Mesenchymal stem cell (in vitro differentiated cells and primary cell): Measurements from ENCODE around the gene MARK1.

ENCODE experiments used
- DNase-seq: peaks from one replicate; pipeline ENCODE4 v3.0.0-alpha.2; 2013
- H2AFZ ChIP-seq: one replicate; pipeline ENCODE4 v1.6.1; 2013; ENCODE audit warnings: low read depth, mild to moderate bottlenecking, control low read depth, inconsistent platforms, low read length, moderate library complexity
- H2AK5ac ChIP-seq: 2 replicates; pipeline ENCODE4 v1.6.1; 2013; ENCODE audit warnings: low read length, moderate library complexity, mild to moderate bottlenecking, inconsistent platforms; ENCODE audit not compliant: severe bottlenecking
- H2BK120ac ChIP-seq: one replicate; pipeline ENCODE4 v1.6.1; 2013; ENCODE audit warnings: low read depth, mild to moderate bottlenecking, inconsistent platforms, low read length, moderate library complexity
- H2BK12ac ChIP-seq, 2 experiments: one replicate each; pipeline ENCODE4 v1.6.1; 2013; ENCODE audit warnings: inconsistent platforms in 2 of 2, low read length in 2 of 2, mild to moderate bottlenecking in 2 of 2, moderate library complexity in 2 of 2, control low read depth in 1 of 2
- H2BK15ac ChIP-seq: one replicate; pipeline ENCODE4 v1.6.1; 2013; ENCODE audit warnings: mild to moderate bottlenecking, low read depth, inconsistent platforms; ENCODE audit not compliant: poor library complexity, severe bottlenecking
- H2BK5ac ChIP-seq: 2 replicates; pipeline ENCODE4 v1.6.1; 2013; ENCODE audit warnings: low read depth, mild to moderate bottlenecking, low read length, control low read depth, inconsistent platforms; ENCODE audit not compliant: poor library complexity, severe bottlenecking
- H3K14ac ChIP-seq, 2 experiments: one replicate each; pipeline ENCODE4 v1.6.1; 2013; ENCODE audit warnings: inconsistent platforms in 2 of 2, low read length in 2 of 2, control low read depth in 1 of 2, mild to moderate bottlenecking in 1 of 2, moderate library complexity in 1 of 2
- H3K18ac ChIP-seq, 2 experiments: one replicate each; pipeline ENCODE4 v1.6.1; 2013; ENCODE audit warnings: inconsistent platforms in 2 of 2, low read length in 2 of 2, control low read depth in 1 of 2, low read depth in 1 of 2, mild to moderate bottlenecking in 1 of 2
- H3K23ac ChIP-seq, 2 experiments: one replicate each; pipeline ENCODE4 v1.6.1; 2013; ENCODE audit warnings: inconsistent platforms in 2 of 2, low read length in 2 of 2, mild to moderate bottlenecking in 2 of 2, moderate library complexity in 2 of 2, control low read depth in 1 of 2
- H3K27ac ChIP-seq: 2 replicates; pipeline ENCODE4 v1.5.1; 2013; ENCODE audit warnings: mild to moderate bottlenecking, moderate library complexity, low read length, control low read depth, inconsistent platforms; ENCODE audit not compliant: poor library complexity, severe bottlenecking
- H3K27me3 ChIP-seq, 2 experiments: 2 replicates each; pipeline versions ENCODE4 v1.6.1 to v1.7.0; 2013; ENCODE audit warnings: low read length in 2 of 2, mild to moderate bottlenecking in 2 of 2, moderate library complexity in 2 of 2, control low read depth in 1 of 2, inconsistent platforms in 1 of 2; ENCODE audit not compliant: control insufficient read depth in 1 of 2, insufficient read depth in 1 of 2
- H3K36me3 ChIP-seq, 2 experiments: 2 replicates each; pipeline versions ENCODE4 v1.6.1 to v1.7.0; 2013; ENCODE audit warnings: low read length in 2 of 2, control low read depth in 1 of 2, inconsistent platforms in 1 of 2, low read depth in 1 of 2, mild to moderate bottlenecking in 1 of 2; ENCODE audit not compliant: insufficient read depth in 2 of 2, control insufficient read depth in 1 of 2
- H3K4ac ChIP-seq, 2 experiments: one replicate each; pipeline ENCODE4 v1.6.1; 2013; ENCODE audit warnings: inconsistent platforms in 2 of 2, low read length in 2 of 2, mild to moderate bottlenecking in 2 of 2, moderate library complexity in 2 of 2, control low read depth in 1 of 2, low read depth in 1 of 2
- H3K4me1 ChIP-seq: 2 replicates; pipeline ENCODE4 v1.6.1; 2013; ENCODE audit warnings: low read depth, low read length, control low read depth; ENCODE audit not compliant: control insufficient read depth, insufficient read depth
- H3K4me2 ChIP-seq: 2 replicates; pipeline ENCODE4 v1.6.1; 2013; ENCODE audit warnings: low read length, mild to moderate bottlenecking, inconsistent platforms; ENCODE audit not compliant: poor library complexity, severe bottlenecking
- H3K4me3 ChIP-seq, 2 experiments: 2 replicates each; pipeline versions ENCODE4 v1.5.1 to v1.7.0; 2013; ENCODE audit warnings: low read length in 2 of 2, mild to moderate bottlenecking in 2 of 2, control low read depth in 1 of 2, low read depth in 1 of 2; ENCODE audit not compliant: insufficient read depth in 1 of 2
- H3K79me1 ChIP-seq: replicated peaks from 2 replicates; pipeline ENCODE4 v1.6.1; 2013; ENCODE audit warnings: mild to moderate bottlenecking, control low read depth, low read length, inconsistent platforms; ENCODE audit not compliant: poor library complexity, severe bottlenecking
- H3K9ac ChIP-seq: 2 replicates; pipeline ENCODE4 v1.7.0; 2013; ENCODE audit warnings: mild to moderate bottlenecking, low read length, moderate library complexity
- H3K9me3 ChIP-seq: 2 replicates; pipeline ENCODE4 v1.7.0; 2013; ENCODE audit warnings: mild to moderate bottlenecking, low read length; ENCODE audit not compliant: control insufficient read depth
- H4K8ac ChIP-seq: one replicate; pipeline ENCODE4 v1.6.1; 2013; ENCODE audit warnings: inconsistent platforms, mild to moderate bottlenecking, low read length, moderate library complexity
- H4K91ac ChIP-seq: one replicate; pipeline ENCODE4 v1.6.1; 2013; ENCODE audit warnings: mild to moderate bottlenecking, low read length, inconsistent platforms
- WGBS: methylation state at CpG from one replicate; pipeline ENCODE4 v1.1.7; 2013; ENCODE audit warnings: mixed read lengths; 5-methylcytosine and 5-hydroxymethylcytosine counted together

Gene MARK1

DNA sequence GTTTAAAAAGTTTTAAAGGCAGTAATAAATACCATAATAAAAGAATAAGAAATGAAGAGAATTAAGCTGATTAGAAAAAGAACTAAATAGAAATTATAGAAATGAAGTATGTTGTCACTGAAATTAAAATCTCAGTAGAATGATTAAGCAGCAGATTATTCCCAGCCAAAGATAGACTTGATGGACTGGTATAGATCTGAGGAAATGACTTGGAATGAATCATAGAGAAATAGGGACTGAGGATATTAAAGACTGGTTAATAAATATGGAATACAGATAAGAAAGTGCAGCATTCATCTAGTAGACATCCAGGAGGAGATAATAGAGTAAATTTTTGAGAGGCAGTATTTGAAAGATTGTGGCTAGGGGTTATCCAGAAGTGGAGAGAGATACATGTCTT lies 28.7 kb downstream of the MARK1 start:
- Histone ChIP-seq H3K4ac (no peak overlapping the region), H2AK5ac (no peak overlapping the region), H3K9me3 (no peaks in the 10 kb centered on the region), H3K27me3 (no peaks in the 10 kb centered on the region), H3K23ac (no peak overlapping the region), H4K8ac (no peak overlapping the region), H2AFZ (no peak overlapping the region), H3K4me2 (no peak overlapping the region), H3K27ac (no peak overlapping the region), H3K18ac (no peak overlapping the region), H3K4me3 (no peak overlapping the region), H3K79me1 (peaks cover 9% of the 10 kb centered on the region), H3K14ac (no peak overlapping the region), H2BK15ac (no peak overlapping the region), H3K36me3 (no peaks in the 10 kb centered on the region), H2BK12ac (no peak overlapping the region), H2BK5ac (no peak overlapping the region), H2BK120ac (no peak overlapping the region), H3K4me1 (no peaks in the 10 kb centered on the region), H4K91ac (no peak overlapping the region), H3K9ac (no peak overlapping the region)
- DNase-seq: no peak

DNA sequence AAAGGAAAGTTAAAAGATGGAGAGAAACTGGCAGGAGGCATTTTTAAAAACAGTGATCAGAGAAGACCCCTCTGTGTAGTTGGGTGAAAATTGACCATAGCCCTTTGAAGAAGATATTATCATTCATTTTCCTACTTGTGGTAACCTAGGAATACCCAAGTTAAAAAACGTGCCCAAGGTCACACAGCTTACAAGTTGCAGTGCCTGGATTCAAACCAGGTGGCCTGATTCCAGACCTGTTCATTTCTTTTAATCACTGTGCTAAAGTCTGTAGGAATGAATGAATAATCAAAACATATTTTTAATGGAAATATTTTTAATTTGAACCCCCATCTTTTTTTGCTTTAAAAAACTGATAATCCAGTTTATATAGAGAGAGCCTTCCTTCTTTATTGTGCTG lies 35.6 kb downstream of the MARK1 start:
- no peak overlapping the region for H4K91ac ChIP-seq
- no peak overlapping the region for H2AK5ac ChIP-seq
- H2BK120ac ChIP-seq: no peak overlapping the region
- H3K4me3 ChIP-seq: no peak overlapping the region
- DNase-seq: no peak
- H4K8ac ChIP-seq: no peak overlapping the region
- peaks cover 1% of the 10 kb centered on the region for H3K79me1 ChIP-seq
- H3K4ac ChIP-seq: no peak overlapping the region
- H3K14ac ChIP-seq: no peak overlapping the region
- no peak overlapping the region for H2BK15ac ChIP-seq
- no peaks in the 10 kb centered on the region for H3K27me3 ChIP-seq
- H3K18ac ChIP-seq: no peak overlapping the region
- no peak overlapping the region for H3K23ac ChIP-seq
- WGBS: 71% methylated on average over 1 of the region's 1 CpG
- H2AFZ ChIP-seq: no peak overlapping the region
- no peak overlapping the region for H2BK12ac ChIP-seq
- no peak overlapping the region for H3K4me2 ChIP-seq
- no peaks in the 10 kb centered on the region for H3K9me3 ChIP-seq
- H3K27ac ChIP-seq: no peak overlapping the region
- no peaks in the 10 kb centered on the region for H3K4me1 ChIP-seq
- no peak overlapping the region for H3K9ac ChIP-seq
- H2BK5ac ChIP-seq: no peak overlapping the region
- H3K36me3 ChIP-seq: no peaks in the 10 kb centered on the region

DNA sequence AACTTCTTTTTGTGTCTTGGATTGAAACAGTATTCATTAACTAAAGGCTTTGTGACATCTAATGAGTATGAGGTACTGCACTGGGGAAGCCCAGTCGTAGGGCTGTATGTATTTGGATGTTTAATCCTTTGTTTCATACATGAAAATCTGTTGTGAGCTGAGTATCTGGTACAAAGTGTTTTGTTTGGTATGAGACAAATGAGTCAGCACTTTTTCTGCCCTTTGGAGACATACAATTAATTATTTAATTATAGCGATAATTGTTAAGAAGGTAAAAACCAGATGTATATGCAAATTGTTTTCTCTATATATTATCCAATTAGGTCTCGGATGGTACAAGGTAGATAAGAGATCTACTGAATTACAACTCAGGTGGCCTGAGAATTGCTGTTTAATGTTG lies 36.3 kb downstream of the MARK1 start:
- Histone ChIP-seq H2AK5ac (no peak overlapping the region), H4K8ac (no peak overlapping the region), H2BK120ac (no peak overlapping the region), H2AFZ (no peak overlapping the region), H2BK15ac (no peak overlapping the region), H3K14ac (no peak overlapping the region), H3K36me3 (no peaks in the 10 kb centered on the region), H4K91ac (no peak overlapping the region), H3K79me1 (peaks cover 1% of the 10 kb centered on the region), H3K27ac (no peak overlapping the region), H3K9me3 (no peaks in the 10 kb centered on the region), H2BK5ac (no peak overlapping the region), H3K4me1 (no peaks in the 10 kb centered on the region), H3K18ac (no peak overlapping the region), H3K4me3 (no peak overlapping the region), H3K23ac (no peak overlapping the region), H3K27me3 (no peaks in the 10 kb centered on the region), H3K9ac (no peak overlapping the region), H2BK12ac (no peak overlapping the region), H3K4me2 (no peak overlapping the region), H3K4ac (no peak overlapping the region)
- DNase-seq: no peak
- WGBS: 82% methylated on average over 1 of the region's 3 CpGs

DNA sequence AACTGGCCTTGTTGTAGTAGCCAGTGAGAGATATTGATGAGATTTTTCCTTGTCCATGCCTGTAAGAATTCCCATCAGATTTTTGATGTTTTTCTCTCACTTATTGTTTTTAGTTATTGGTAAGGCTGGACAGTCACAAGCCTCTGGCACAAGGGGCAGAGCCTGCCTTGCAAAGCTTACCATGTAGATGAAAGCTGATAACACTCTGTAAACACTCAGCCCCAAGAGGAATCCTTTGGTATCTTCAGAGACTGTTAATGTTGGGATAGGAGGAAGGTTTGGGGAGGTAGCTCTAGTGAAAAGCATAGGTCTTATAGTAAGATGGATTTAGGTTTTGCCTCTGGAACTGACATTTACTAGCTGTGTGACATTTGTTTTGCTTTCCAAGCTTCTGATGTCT lies 37.7 kb downstream of the MARK1 start:
- Histone ChIP-seq H2AK5ac (no peak overlapping the region), H2BK12ac (no peak overlapping the region)

More for the DNA sequence above, 37.7 kb downstream of the MARK1 start:
- Histone ChIP-seq H3K9ac (no peak overlapping the region), H2BK5ac (no peak overlapping the region), H3K9me3 (no peaks in the 10 kb centered on the region), H3K4me2 (no peak overlapping the region), H2BK15ac (no peak overlapping the region), H3K18ac (no peak overlapping the region), H3K27me3 (no peaks in the 10 kb centered on the region), H3K27ac (no peak overlapping the region), H4K91ac (no peak overlapping the region), H3K23ac (no peak overlapping the region), H3K4me3 (no peak overlapping the region), H3K4me1 (no peaks in the 10 kb centered on the region), H3K36me3 (no peaks in the 10 kb centered on the region), H4K8ac (no peak overlapping the region), H3K4ac (no peak overlapping the region), H2AFZ (no peak overlapping the region), H3K14ac (no peak overlapping the region), H3K79me1 (peaks cover 1% of the 10 kb centered on the region), H2BK120ac (no peak overlapping the region)
- DNase-seq: no peak
